Prostate gland (tissue), 2 donors: Measurements from ENCODE around the gene TBC1D21.

Experiments
- CTCF ChIP-seq, 4 experiments: fragments of 200-600 bp in 2 of 4; fragments of 450-650 bp in 2 of 4; sonication (generic) in 2 of 4; IDR thresholded peaks; 1 replicate in 3 of 4; 2 replicates in 1 of 4; pipeline ENCODE4 v1.5.1; 2016 to 2019; ENCODE audit warnings: antibody characterized with exemption in 4 of 4, mild to moderate bottlenecking in 2 of 4, moderate library complexity in 2 of 4
- POLR2A ChIP-seq: fragments of 450-650 bp; IDR thresholded peaks from one replicate; pipeline ENCODE4 v1.6.1; 2016; ENCODE audit warnings: antibody characterized with exemption, mild to moderate bottlenecking

- TF ChIP-seq CTCF (IDR thresholded peaks at IDR 0.05), result no peak
- no peak for TF ChIP-seq POLR2A
Observed at GRCh38 chr15:73894133-73894814, 20.9 kb downstream of the TBC1D21 start.
